Suprapubic skin (tissue), 4 donors: ENCODE results near the gene ZMYND10. TPM values are rescaled to one million over a fixed set of nuclear protein-coding genes. Genes with fewer than 3 reads are reported as not detected.

Source experiments
- DNase-seq, 2 donors: peaks; one replicate each; pipeline ENCODE4 v3.0.0-alpha.2; 2019; ENCODE audit warnings: low spot score in 2 of 2
- H3K27ac ChIP-seq: fragments of 200-600 bp; sonication (generic); one replicate; pipeline ENCODE4 v1.5.1; 2019
- H3K27me3 ChIP-seq: fragments of 200-600 bp; sonication (generic); one replicate; pipeline ENCODE4 v1.5.1; 2019
- H3K36me3 ChIP-seq: fragments of 200-600 bp; sonication (generic); one replicate; pipeline ENCODE4 v1.5.1; 2019
- H3K4me1 ChIP-seq: fragments of 200-600 bp; sonication (generic); one replicate; pipeline ENCODE4 v1.5.1; 2019
- H3K4me3 ChIP-seq: fragments of 200-600 bp; sonication (generic); one replicate; pipeline ENCODE4 v1.5.1; 2019; ENCODE audit warnings: mild to moderate bottlenecking
- H3K9me3 ChIP-seq: fragments of 200-600 bp; sonication (generic); one replicate; pipeline ENCODE4 v1.5.1; 2019
- EP300 ChIP-seq: sonication (generic); formaldehyde crosslinking; IDR thresholded peaks from one replicate; pipeline ENCODE4 v1.6.1; 2017; ENCODE audit warnings: antibody characterized with exemption
- POLR2A ChIP-seq, 2 donors: fragments of 450-650 bp; IDR thresholded peaks; one replicate each; pipeline ENCODE4 v1.6.1; 2017; ENCODE audit warnings: antibody characterized with exemption in 2 of 2, mild to moderate bottlenecking in 2 of 2, moderate library complexity in 2 of 2
- POLR2AphosphoS5 ChIP-seq, 3 donors: sonication (generic); formaldehyde crosslinking; IDR thresholded peaks; one replicate each; pipeline ENCODE4 v1.6.1; 2017; ENCODE audit warnings: antibody characterized with exemption in 3 of 3
- WGBS: methylation state at CpG from one replicate; pipeline ENCODE4 v1.1.5; 2018; 5-methylcytosine and 5-hydroxymethylcytosine counted together
- total RNA-seq, 4 donors: library from RNA; depleted of rRNA; stranded (reverse); fragments of >200 nt; gene quantifications; one replicate each; pipeline ENCODE4 v1.1.0, GENCODE V29; 2016
- TF ChIP-seq, protein P1 (sequence below), 2 donors: fragments of 200-600 bp in 1 of 2; fragments of 450-650 bp in 1 of 2; sonication (generic) in 1 of 2; IDR thresholded peaks; one replicate each; pipeline ENCODE4 v1.5.1; 2016 to 2019; ENCODE audit warnings: antibody characterized with exemption in 2 of 2, mild to moderate bottlenecking in 1 of 2, moderate library complexity in 1 of 2

The ZMYND10 gene
- total RNA-seq, 4 donors from 2014 or later, result 1.6 to 4.7 (median 1.9) TPM; not detected in 1

DNA sequence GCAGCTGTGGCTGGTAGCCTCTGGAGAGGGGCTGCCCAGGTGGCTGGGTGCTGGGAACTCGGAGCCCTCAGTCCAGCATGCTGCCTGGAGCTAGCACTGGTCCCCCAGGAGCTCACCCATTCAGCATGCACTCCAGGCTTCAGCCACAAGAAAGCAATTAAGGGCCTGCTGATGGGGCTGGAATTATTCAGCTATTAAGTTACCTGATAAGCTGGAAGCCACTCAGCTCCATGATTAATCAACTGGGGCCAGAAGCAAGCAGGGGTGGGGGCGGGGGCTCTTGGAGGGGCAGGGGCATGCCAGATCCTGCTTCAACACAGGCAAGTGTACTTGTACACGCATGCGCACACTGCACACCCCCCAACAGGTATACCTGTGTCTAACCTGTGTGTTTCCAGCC is 35.9 kb upstream of the ZMYND10 start:
- no peak for TF ChIP-seq EP300
- no peak for TF ChIP-seq POLR2AphosphoS5 (IDR thresholded peaks at IDR 0.05)
- TF ChIP-seq, protein P1, sequence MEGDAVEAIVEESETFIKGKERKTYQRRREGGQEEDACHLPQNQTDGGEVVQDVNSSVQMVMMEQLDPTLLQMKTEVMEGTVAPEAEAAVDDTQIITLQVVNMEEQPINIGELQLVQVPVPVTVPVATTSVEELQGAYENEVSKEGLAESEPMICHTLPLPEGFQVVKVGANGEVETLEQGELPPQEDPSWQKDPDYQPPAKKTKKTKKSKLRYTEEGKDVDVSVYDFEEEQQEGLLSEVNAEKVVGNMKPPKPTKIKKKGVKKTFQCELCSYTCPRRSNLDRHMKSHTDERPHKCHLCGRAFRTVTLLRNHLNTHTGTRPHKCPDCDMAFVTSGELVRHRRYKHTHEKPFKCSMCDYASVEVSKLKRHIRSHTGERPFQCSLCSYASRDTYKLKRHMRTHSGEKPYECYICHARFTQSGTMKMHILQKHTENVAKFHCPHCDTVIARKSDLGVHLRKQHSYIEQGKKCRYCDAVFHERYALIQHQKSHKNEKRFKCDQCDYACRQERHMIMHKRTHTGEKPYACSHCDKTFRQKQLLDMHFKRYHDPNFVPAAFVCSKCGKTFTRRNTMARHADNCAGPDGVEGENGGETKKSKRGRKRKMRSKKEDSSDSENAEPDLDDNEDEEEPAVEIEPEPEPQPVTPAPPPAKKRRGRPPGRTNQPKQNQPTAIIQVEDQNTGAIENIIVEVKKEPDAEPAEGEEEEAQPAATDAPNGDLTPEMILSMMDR (IDR thresholded peaks at IDR 0.05), result no peak
- no peak for TF ChIP-seq POLR2A (IDR thresholded peaks at IDR 0.05)
- WGBS, result 52% methylated on average over 3 of the region's 4 CpGs
- no peak for DNase-seq

DNA sequence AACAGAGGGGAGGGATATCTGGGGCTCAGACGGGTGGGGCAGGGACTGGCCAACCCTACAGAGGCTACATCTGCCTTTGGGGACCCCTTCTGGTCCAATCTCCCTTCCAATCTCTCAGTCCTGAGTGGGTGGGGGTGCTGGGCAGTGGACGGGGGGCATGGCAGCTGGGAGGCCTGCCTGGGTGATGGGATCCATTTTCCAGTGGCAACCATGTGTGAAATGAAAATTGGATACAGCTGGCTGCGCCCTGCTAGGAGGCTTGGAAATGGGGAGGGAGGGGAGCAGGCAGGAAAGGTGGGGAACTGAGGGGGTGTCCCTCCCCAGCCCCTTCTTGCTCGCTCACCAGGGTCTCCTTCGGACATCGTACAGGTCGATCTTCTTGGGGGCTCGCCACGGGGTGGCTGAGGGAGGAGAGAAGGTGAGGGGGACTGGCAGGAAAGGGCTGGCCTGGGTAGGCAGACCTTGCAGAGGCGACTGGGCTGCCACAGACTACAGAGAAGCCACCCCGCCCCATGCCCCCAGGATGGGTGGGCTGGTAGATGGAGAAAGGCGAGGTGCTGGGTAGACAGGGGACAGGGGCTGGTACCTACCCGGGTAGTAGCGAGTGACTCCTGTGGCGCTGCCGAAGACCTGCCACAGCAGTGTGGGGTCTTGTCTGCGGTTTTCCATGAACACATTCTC is 35.0 kb upstream of the ZMYND10 start:
- DNase-seq, result no peak
- no peak overlapping the region for H3K27ac ChIP-seq

More for the DNA sequence above, 35.9 kb upstream of the ZMYND10 start:
- Histone ChIP-seq H3K4me3 (no peak overlapping the region), H3K27ac (no peak overlapping the region), H3K4me1 (peaks cover 10% of the 10 kb centered on the region), H3K9me3 (no peaks in the 10 kb centered on the region), H3K27me3 (no peaks in the 10 kb centered on the region), H3K36me3 (no peaks in the 10 kb centered on the region)

DNA sequence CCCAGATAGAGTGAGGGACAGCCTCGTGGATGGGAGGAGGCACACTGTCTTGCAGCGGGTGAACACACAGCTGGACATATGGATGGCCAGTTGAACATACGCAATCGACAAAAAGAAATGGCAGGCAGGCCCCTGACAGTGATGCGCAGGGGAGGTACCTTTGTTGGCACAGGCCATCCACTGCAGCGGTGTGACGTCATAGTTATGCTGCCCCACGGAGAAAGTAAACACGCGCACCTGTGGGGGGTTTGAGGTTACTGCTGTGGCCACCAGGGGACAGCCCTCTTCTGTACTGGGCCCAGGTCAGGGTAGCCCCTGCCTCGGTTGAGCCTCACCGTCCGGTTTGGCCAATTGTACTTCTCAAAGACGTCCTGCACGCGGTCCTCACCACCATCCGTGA is 33.2 kb upstream of the ZMYND10 start:
- Histone ChIP-seq H3K4me3 (no peak overlapping the region), H3K9me3 (no peaks in the 10 kb centered on the region), H3K27me3 (no peaks in the 10 kb centered on the region), H3K27ac (no peak overlapping the region), H3K36me3 (no peaks in the 10 kb centered on the region), H3K4me1 (peaks cover 6% of the 10 kb centered on the region)
- DNase-seq, result no peak
- no peak for TF ChIP-seq POLR2A (IDR thresholded peaks at IDR 0.05)
- TF ChIP-seq POLR2AphosphoS5 (IDR thresholded peaks at IDR 0.05), result no peak
- no peak for TF ChIP-seq EP300
- TF ChIP-seq, protein P1 (IDR thresholded peaks at IDR 0.05), result no peak
- 90% methylated on average over 17 of the region's 17 CpGs for WGBS

More for the DNA sequence above, 35.0 kb upstream of the ZMYND10 start:
- Histone ChIP-seq H3K9me3 (no peaks in the 10 kb centered on the region), H3K36me3 (no peaks in the 10 kb centered on the region), H3K4me3 (no peak overlapping the region), H3K4me1 (peaks cover 10% of the 10 kb centered on the region), H3K27me3 (no peaks in the 10 kb centered on the region)
- 85% methylated on average over 17 of the region's 17 CpGs for WGBS
- TF ChIP-seq POLR2A (IDR thresholded peaks at IDR 0.05) (no peak), POLR2AphosphoS5 (IDR thresholded peaks at IDR 0.05) (no peak), EP300 (no peak)
- TF ChIP-seq, protein P1 (IDR thresholded peaks at IDR 0.05), result no peak

DNA sequence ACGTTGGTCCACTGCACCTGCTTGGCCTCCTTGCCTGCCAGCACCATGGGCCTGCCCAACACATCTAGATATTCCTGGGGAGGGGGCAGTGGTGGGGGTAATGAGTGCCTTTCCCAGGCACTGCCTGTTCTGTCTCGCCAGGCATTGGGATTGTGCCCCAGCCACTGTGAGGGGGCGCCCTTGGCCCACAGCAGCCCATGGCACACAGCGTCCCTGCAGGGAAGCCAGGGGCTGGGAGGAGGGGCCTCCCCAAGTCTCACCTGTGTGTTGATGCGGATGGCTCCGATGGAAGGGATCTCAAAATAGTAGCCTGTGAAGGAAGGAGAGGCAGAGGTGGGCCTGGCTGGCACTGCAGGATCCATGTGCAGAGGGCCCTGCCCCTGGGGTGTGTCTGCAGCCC is 32.5 kb upstream of the ZMYND10 start:
- no peak for DNase-seq
- TF ChIP-seq POLR2AphosphoS5 (IDR thresholded peaks at IDR 0.05) (no peak), POLR2A (IDR thresholded peaks at IDR 0.05) (no peak), EP300 (no peak)
- TF ChIP-seq, protein P1 (IDR thresholded peaks at IDR 0.05), result no peak
- Histone ChIP-seq H3K9me3 (no peaks in the 10 kb centered on the region), H3K36me3 (no peaks in the 10 kb centered on the region), H3K4me1 (peaks cover 3% of the 10 kb centered on the region), H3K4me3 (no peak overlapping the region), H3K27ac (no peak overlapping the region), H3K27me3 (no peaks in the 10 kb centered on the region)
- WGBS, result 77% methylated on average over 6 of the region's 6 CpGs

DNA sequence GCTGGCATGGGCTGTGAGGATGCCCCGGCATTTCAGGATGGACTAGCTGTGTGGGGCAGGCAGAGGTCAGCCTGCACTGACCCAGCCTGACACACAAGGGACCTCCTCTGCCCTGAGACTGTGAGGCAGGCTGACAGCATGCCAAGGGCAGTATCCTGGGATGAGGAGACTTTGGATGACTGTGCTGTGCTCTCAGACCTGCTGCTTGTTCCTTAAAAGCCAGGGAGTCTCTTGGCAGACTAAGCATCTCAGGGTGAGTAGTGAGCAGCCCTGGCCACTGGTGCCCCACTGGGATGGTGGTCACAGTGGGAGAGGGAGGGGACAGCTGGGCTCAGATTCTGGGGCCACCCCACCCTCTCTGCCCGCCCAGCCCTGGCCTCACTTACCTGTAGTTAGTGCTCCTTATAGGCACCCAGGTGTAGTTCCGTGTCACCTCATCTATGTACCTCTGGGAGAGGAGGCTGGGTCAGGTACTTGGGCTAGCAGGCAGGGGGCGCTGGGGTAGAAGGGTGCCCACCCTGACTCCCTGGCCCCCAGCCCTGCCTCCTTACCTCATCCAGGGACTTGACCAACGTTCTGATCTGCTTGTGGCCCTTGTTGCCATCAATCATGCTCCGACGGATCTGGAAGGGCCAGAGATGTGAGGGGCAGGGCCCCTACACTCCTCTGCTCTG is 29.9 kb upstream of the ZMYND10 start:
- Histone ChIP-seq H3K4me3 (no peak overlapping the region), H3K27ac (no peak overlapping the region), H3K27me3 (peaks cover 4% of the 10 kb centered on the region), H3K9me3 (no peaks in the 10 kb centered on the region), H3K36me3 (no peaks in the 10 kb centered on the region), H3K4me1 (peaks cover 8% of the 10 kb centered on the region)
- TF ChIP-seq POLR2A (IDR thresholded peaks at IDR 0.05) (no peak), EP300 (no peak), POLR2AphosphoS5 (IDR thresholded peaks at IDR 0.05) (no peak)
- TF ChIP-seq, protein P1 (IDR thresholded peaks at IDR 0.05), result no peak
- WGBS, result 75% methylated on average over 5 of the region's 7 CpGs
- no peak for DNase-seq
